Sigmoid colon (tissue), 7 donors: ENCODE data around the gene KMT2E. TPM values are rescaled to one million over a fixed set of nuclear protein-coding genes. Genes with fewer than 3 reads are reported as not detected.
A peak's percentile ranks its signal among the peaks of the same experiment; 100 is the strongest.

Source experiments
- DNase-seq: peaks from one replicate; pipeline ENCODE4 v3.0.0-alpha.2; 2019
- H3K27ac ChIP-seq, 4 donors: fragments of 200-600 bp; sonication (generic); one replicate each; pipeline ENCODE4 v1.5.1; 2016 to 2019; ENCODE audit warnings: mild to moderate bottlenecking in 1 of 4
- H3K27me3 ChIP-seq, 3 donors: fragments of 200-600 bp; sonication (generic); one replicate each; pipeline ENCODE4 v1.5.1; 2019; ENCODE audit warnings: mild to moderate bottlenecking in 1 of 3
- H3K36me3 ChIP-seq, 4 donors: fragments of 200-600 bp; sonication (generic); one replicate each; pipeline ENCODE4 v1.5.1; 2016 to 2019
- H3K4me1 ChIP-seq, 4 donors: fragments of 200-600 bp; sonication (generic); one replicate each; pipeline ENCODE4 v1.5.1; 2017 to 2019
- H3K4me3 ChIP-seq, 4 donors: fragments of 200-600 bp; sonication (generic); one replicate each; pipeline ENCODE4 v1.5.1; 2017 to 2019; ENCODE audit warnings: mild to moderate bottlenecking in 2 of 4, moderate library complexity in 1 of 4
- H3K9me3 ChIP-seq, 4 donors: fragments of 200-600 bp in 3 of 4; sonication (generic) in 3 of 4; one replicate each; pipeline versions ENCODE4 v1.5.1 to v1.6.1; 2013 to 2019
- CTCF ChIP-seq, 4 experiments: fragments of 450-650 bp in 3 of 4; fragments of 200-600 bp in 1 of 4; IDR thresholded peaks; one replicate each; pipeline ENCODE4 v1.5.1; 2016 to 2019; ENCODE audit warnings: antibody characterized with exemption in 4 of 4, mild to moderate bottlenecking in 3 of 4, moderate library complexity in 2 of 4
- EP300 ChIP-seq, 4 donors: sonication (generic); formaldehyde crosslinking; IDR thresholded peaks; one replicate each; pipeline ENCODE4 v1.6.1; 2017; ENCODE audit warnings: antibody characterized with exemption in 4 of 4
- POLR2A ChIP-seq, 2 donors: fragments of 450-650 bp; IDR thresholded peaks; one replicate each; pipeline ENCODE4 v1.6.1; 2016; ENCODE audit warnings: antibody characterized with exemption in 2 of 2, mild to moderate bottlenecking in 2 of 2, moderate library complexity in 2 of 2
- POLR2AphosphoS5 ChIP-seq, 4 donors: sonication (generic); formaldehyde crosslinking; IDR thresholded peaks; one replicate each; pipeline ENCODE4 v1.6.1; 2017; ENCODE audit warnings: antibody characterized with exemption in 4 of 4
- WGBS, 2 donors: extraction: QIAGEN DNeasy Blood & Tissue Kit; methylation state at CpG; one replicate each; pipeline ENCODE4 v1.1.7; 2013; 5-methylcytosine and 5-hydroxymethylcytosine counted together
- intact Hi-C: fragments of 100-400 bp; cut with DNase I; formaldehyde crosslinking; loops from one replicate; pipeline ENCODE4 v1.15.1; 2023
- polyA plus RNA-seq, 3 donors: library from polyadenylated mRNA; stranded (reverse); fragments of 200-250 nt; gene quantifications; one replicate each; pipeline ENCODE4 v1.2.3, GENCODE V29; 2013
- total RNA-seq, 4 donors: library from RNA; depleted of rRNA; stranded (reverse); fragments of >200 nt; gene quantifications; one replicate each; pipeline ENCODE4 v1.1.0, GENCODE V29; 2016
- donor health status: healthy with polysubstance abuse.
- donor health status: Bipolar disorder and iron deficiency.
- donor health status: healthy.

KMT2E gene
- total and polyA plus RNA-seq, 7 donors: 20.6 to 109 (median 84.7) TPM

- Histone ChIP-seq H3K27me3 (no peaks in the 10 kb centered on the region), H3K4me3 (no peak overlapping the region), H3K27ac (no peak overlapping the region), H3K4me1 (peaks cover 0 to 4% (median 0%) of the 10 kb centered on the region in 4 donors), H3K9me3 (no peaks in the 10 kb centered on the region), H3K36me3 (peaks cover 0 to 22% (median 11%) of the 10 kb centered on the region in 4 donors)
- intact Hi-C loops: no loop called here
- no peak for DNase-seq
- TF ChIP-seq CTCF (IDR thresholded peaks at IDR 0.05) (no peak), EP300 (IDR thresholded peaks at IDR 0.05) (no peak), POLR2A (IDR thresholded peaks at IDR 0.05) (no peak), POLR2AphosphoS5 (IDR thresholded peaks at IDR 0.05) (no peak)
- WGBS, 2 donors: 85 to 90% methylated on average over 7 of the region's 7 CpGs
Observed at GRCh38 chr7:105131890-105132289, 117.9 kb downstream of the KMT2E start.

GRCh38 chr7:105132335-105132734 is 118.3 kb downstream of the KMT2E start:
- WGBS, 2 donors: 90 to 97% methylated on average over 5 of the region's 5 CpGs
- Histone ChIP-seq H3K4me3 (no peak overlapping the region), H3K4me1 (peaks cover 0 to 4% (median 2%) of the 10 kb centered on the region in 4 donors), H3K27me3 (no peaks in the 10 kb centered on the region), H3K27ac (peak overlapping the region in 1 of 4 donors; percentile 46), H3K36me3 (peaks cover 0 to 26% (median 11%) of the 10 kb centered on the region in 4 donors), H3K9me3 (no peaks in the 10 kb centered on the region)
- intact Hi-C loops: no loop called here
- no peak for DNase-seq
- TF ChIP-seq POLR2A (IDR thresholded peaks at IDR 0.05) (no peak), EP300 (IDR thresholded peaks at IDR 0.05) (no peak), CTCF (IDR thresholded peaks at IDR 0.05) (no peak), POLR2AphosphoS5 (IDR thresholded peaks at IDR 0.05) (no peak)

- intact Hi-C loops: no loop called here
- H3K36me3 ChIP-seq: peaks cover 0 to 31% (median 11%) of the 10 kb centered on the region in 4 donors
- TF ChIP-seq POLR2A (IDR thresholded peaks at IDR 0.05): no peak
- TF ChIP-seq EP300 (IDR thresholded peaks at IDR 0.05): no peak
- TF ChIP-seq CTCF (IDR thresholded peaks at IDR 0.05): no peak
- H3K27ac ChIP-seq: peak overlapping the region in 1 of 4 donors; percentile 46
- H3K27me3 ChIP-seq: no peaks in the 10 kb centered on the region
- H3K4me3 ChIP-seq: no peak overlapping the region
- H3K9me3 ChIP-seq: no peaks in the 10 kb centered on the region
- WGBS, 2 donors: 95 to 97% methylated on average over 10 of the region's 10 CpGs
- peaks cover 0 to 5% (median 2%) of the 10 kb centered on the region in 4 donors for H3K4me1 ChIP-seq
- DNase-seq: no peak
Observed at GRCh38 chr7:105132835-105133234, 118.8 kb downstream of the KMT2E start.

GRCh38 chr7:105133358-105133757 is 119.4 kb downstream of the KMT2E start:
- TF ChIP-seq CTCF (IDR thresholded peaks at IDR 0.05) (no peak), POLR2A (IDR thresholded peaks at IDR 0.05) (no peak), EP300 (IDR thresholded peaks at IDR 0.05) (no peak), POLR2AphosphoS5 (IDR thresholded peaks at IDR 0.05) (no peak)
- intact Hi-C loops: no loop called here
- peaks cover 0 to 5% (median 2%) of the 10 kb centered on the region in 4 donors for H3K4me1 ChIP-seq
- peak overlapping the region in 1 of 4 donors; percentile 46 for H3K27ac ChIP-seq
- peaks cover 0 to 35% (median 11%) of the 10 kb centered on the region in 4 donors for H3K36me3 ChIP-seq
- no peak overlapping the region for H3K4me3 ChIP-seq
- no peaks in the 10 kb centered on the region for H3K27me3 ChIP-seq
- no peak for DNase-seq
- 95 to 97% methylated on average over 7 of the region's 7 CpGs for WGBS, 2 donors
- H3K9me3 ChIP-seq: no peaks in the 10 kb centered on the region
